ENCODE results near the gene ST14.
"Not testable (repeated sequence)": the region's sequence is repeated elsewhere in the genome, so short reads cannot be mapped to it uniquely, and the experiment has no call there.

DNA sequence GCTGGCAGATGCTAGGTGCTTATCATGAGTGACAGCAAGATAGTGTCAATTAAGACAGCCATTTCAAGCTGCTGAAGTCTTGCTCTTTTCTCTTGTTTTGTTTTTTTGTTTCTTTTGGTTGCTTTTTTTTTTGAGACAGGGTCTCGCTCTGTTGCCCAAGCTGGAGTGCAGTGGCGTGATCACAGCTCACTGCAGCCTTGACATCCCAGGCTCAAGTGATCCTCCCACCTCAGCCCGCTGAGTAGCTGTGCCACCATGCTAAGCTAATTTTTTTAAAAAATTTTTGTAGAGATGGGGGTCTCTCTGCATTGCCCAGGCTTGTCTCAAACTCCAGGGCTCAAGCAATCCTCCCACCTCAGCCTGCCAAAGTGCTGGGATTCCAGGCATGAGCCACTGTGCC lies 12.4 kb downstream of the ST14 start:
- not testable (repeated sequence) for TF ChIP-seq POLR2A (IDR thresholded peaks at IDR 0.05; ENCODE audit: low read depth); CTCF (IDR thresholded peaks at IDR 0.05); EP300 (IDR thresholded peaks at IDR 0.05); POLR2AphosphoS5 (IDR thresholded peaks at IDR 0.05)
